Natural killer cell treated with Interleukin-12 subunit alpha and Interleukin-12 subunit beta and Interleukin-15 and Interleukin-18, amount 100 ng/mL, for 72 hours (primary cell): Measurements from ENCODE around the gene PTPN5. TPM values are rescaled to one million over a fixed set of nuclear protein-coding genes. Genes with fewer than 3 reads are reported as not detected.

Experiments used
- ATAC-seq, 2 donors: fragments of 150-1000 bp; cut with Tn5 transposase in 1 of 2; sonication (Bioruptor Pico), chemical (Tn5 transposase) in 1 of 2; 2 replicates each; pipeline ENCODE4 v1.10.0; 2021
- DNase-seq: peaks from one replicate; pipeline ENCODE4 v3.0.0; 2022; ENCODE audit warnings: low spot score
- H3K27ac Mint-ChIP-seq, 2 donors: 1 replicate in 1 of 2; 2 replicates in 1 of 2; pipeline ENCODE4 v1.8.0; 2022; ENCODE audit warnings: mixed read lengths in 2 of 2, mild to moderate bottlenecking in 1 of 2, moderate library complexity in 1 of 2
- H3K27me3 Mint-ChIP-seq, 2 donors: 1 replicate in 1 of 2; 2 replicates in 1 of 2; pipeline ENCODE4 v1.8.0; 2022; ENCODE audit warnings: mixed read lengths in 2 of 2
- H3K36me3 Mint-ChIP-seq: one replicate; pipeline ENCODE4 v1.8.0; 2022; ENCODE audit warnings: mixed read lengths
- H3K4me1 Mint-ChIP-seq, 2 donors: 1 replicate in 1 of 2; 2 replicates in 1 of 2; pipeline ENCODE4 v1.8.0; 2022; ENCODE audit warnings: low read depth in 2 of 2, mixed read lengths in 2 of 2, mild to moderate bottlenecking in 1 of 2
- H3K4me3 Mint-ChIP-seq: one replicate; pipeline ENCODE4 v1.8.0; 2022; ENCODE audit warnings: mixed read lengths
- H3K9me3 Mint-ChIP-seq: 2 replicates; pipeline ENCODE4 v1.8.0; 2022; ENCODE audit warnings: mixed read lengths
- total RNA-seq, 2 donors: library from RNA; stranded (reverse); gene quantifications; one replicate each; pipeline ENCODE4 v1.2.3, GENCODE V29; 2022

The PTPN5 gene
- total RNA-seq, 2 donors from 2014 or later = not detected

DNA sequence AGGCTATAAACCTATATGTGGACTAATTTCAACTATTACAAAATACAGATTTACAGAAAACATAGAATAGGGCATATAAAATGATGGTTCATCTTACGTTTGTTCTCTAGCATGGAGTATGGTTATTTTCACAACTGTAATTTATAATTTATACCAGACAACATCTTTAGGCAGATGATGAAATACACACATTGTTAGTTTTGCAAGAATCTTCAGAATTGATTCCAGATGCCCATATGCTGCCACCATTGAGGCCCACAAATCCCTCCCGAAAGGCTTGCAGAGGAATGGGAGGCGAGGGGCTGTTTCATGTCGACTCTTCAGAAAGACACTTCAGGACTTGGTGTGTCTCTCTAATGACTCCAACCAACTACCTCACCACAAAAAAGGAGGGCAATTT lies 6.2 kb downstream of the PTPN5 start:
- H3K27ac Mint-ChIP-seq = no peak overlapping the region
- H3K9me3 Mint-ChIP-seq = no peaks in the 10 kb centered on the region
- H3K4me1 Mint-ChIP-seq = no peaks in the 10 kb centered on the region
- peaks cover 25 to 29% of the 10 kb centered on the region in 2 donors for H3K27me3 Mint-ChIP-seq
- ATAC-seq (no peak), DNase-seq (no peak)
- H3K4me3 Mint-ChIP-seq = no peak overlapping the region
- no peaks in the 10 kb centered on the region for H3K36me3 Mint-ChIP-seq

DNA sequence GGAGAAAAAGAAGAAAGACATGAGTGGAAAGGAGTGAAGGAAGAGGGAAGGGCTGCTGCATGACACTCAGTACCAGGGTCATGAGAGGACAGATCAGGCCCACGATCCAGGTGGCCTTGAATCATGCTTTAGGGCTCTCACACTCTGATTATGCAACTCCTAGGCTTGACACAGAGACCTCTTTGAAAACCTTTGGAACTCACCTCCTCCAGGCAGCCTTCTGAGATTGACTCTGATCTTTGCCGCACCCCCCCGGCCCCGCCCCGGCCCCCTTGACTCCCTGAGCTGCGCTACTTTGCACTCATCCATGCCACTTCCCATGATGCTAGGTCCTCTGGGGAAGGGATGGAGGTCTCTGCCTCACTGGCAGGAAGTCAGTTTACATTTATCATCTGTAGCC lies 10.7 kb downstream of the PTPN5 start:
- H3K4me1 Mint-ChIP-seq = peaks cover 7 to 25% of the 10 kb centered on the region in 2 donors
- H3K27ac Mint-ChIP-seq = no peak overlapping the region
- no peaks in the 10 kb centered on the region for H3K9me3 Mint-ChIP-seq
- no peaks in the 10 kb centered on the region for H3K36me3 Mint-ChIP-seq
- H3K4me3 Mint-ChIP-seq = no peak overlapping the region
- DNase-seq (no peak), ATAC-seq (no peak)
- H3K27me3 Mint-ChIP-seq = peaks cover 2 to 10% of the 10 kb centered on the region in 2 donors

DNA sequence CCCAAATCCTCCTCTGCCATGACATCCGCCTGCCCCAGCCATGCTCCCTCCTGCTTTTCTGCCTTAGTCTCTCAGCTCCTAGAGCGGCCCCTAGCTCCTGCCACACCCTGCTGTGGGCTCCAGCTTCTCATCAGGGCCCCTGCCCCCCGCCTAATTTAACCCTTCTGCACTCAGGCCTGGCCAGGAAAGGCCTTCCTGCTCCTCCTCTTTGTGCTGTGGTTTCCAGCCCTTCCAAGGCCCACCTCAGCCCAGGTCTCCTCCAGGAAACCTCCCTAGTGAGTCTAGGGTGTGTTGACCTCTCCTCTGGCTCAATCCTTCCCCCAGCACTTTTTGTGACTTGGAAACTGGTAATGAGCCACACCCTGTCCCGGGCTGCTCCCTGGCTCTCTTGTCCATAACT lies 11.3 kb downstream of the PTPN5 start:
- no peak for ATAC-seq
- Mint-ChIP-seq H3K4me3 (no peak overlapping the region), H3K27ac (no peak overlapping the region), H3K9me3 (no peaks in the 10 kb centered on the region), H3K27me3 (peaks cover 2 to 10% of the 10 kb centered on the region in 2 donors), H3K36me3 (no peaks in the 10 kb centered on the region), H3K4me1 (peaks cover 7 to 25% of the 10 kb centered on the region in 2 donors)
- DNase-seq = no peak

DNA sequence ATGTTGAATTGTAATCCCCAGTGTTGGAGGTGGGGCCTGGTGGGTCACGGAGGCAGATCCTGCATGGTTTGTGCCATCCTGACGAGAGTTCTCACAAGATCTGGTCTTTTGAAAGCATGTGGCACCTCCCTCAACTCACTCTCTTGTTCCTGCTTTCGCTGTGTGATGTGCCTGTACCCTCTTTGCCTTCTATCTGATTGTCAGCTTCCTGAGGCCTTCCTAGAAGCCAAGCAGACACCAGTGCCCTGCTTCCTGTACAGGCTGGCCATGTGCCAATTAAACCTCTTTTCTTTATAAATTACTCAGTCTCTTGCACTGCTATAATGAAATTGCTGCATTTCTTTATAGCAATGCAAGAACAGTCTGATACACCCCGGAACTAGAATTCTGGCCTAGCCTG lies 13.1 kb downstream of the PTPN5 start:
- Mint-ChIP-seq H3K27me3 (no peaks in the 10 kb centered on the region), H3K9me3 (no peaks in the 10 kb centered on the region), H3K27ac (peak overlapping the region; percentile 31 to 80), H3K4me1 (peaks cover 7 to 25% of the 10 kb centered on the region in 2 donors), H3K36me3 (no peaks in the 10 kb centered on the region), H3K4me3 (peak overlapping the region; percentile 26)
- DNase-seq (no peak), ATAC-seq (peak; percentile 44 to 78)

DNA sequence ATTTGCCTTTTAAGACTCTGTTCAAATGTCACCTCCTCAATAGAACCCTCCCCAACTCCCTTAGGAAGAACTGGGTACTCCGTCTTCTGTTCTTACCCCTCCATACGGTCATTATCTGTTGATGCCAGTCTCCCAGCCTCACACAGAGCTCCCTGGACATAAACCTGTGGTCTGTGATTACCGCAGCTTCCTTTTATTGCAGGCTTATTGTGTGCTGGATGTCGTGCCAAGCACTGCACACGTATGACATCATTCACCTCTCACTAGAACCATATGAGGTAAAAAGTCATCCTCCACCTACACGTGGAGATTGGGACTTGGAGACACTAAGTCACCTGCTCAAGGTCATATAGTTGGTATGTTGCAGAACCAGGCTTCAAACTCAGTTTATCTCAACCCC lies 15.3 kb downstream of the PTPN5 start:
- H3K4me1 Mint-ChIP-seq = peaks cover 8 to 25% of the 10 kb centered on the region in 2 donors
- DNase-seq (no peak), ATAC-seq (no peak)
- H3K27ac Mint-ChIP-seq = no peak overlapping the region
- H3K4me3 Mint-ChIP-seq = no peak overlapping the region
- peaks cover 3 to 13% of the 10 kb centered on the region in 2 donors for H3K27me3 Mint-ChIP-seq
- H3K36me3 Mint-ChIP-seq = no peaks in the 10 kb centered on the region
- H3K9me3 Mint-ChIP-seq = no peaks in the 10 kb centered on the region

DNA sequence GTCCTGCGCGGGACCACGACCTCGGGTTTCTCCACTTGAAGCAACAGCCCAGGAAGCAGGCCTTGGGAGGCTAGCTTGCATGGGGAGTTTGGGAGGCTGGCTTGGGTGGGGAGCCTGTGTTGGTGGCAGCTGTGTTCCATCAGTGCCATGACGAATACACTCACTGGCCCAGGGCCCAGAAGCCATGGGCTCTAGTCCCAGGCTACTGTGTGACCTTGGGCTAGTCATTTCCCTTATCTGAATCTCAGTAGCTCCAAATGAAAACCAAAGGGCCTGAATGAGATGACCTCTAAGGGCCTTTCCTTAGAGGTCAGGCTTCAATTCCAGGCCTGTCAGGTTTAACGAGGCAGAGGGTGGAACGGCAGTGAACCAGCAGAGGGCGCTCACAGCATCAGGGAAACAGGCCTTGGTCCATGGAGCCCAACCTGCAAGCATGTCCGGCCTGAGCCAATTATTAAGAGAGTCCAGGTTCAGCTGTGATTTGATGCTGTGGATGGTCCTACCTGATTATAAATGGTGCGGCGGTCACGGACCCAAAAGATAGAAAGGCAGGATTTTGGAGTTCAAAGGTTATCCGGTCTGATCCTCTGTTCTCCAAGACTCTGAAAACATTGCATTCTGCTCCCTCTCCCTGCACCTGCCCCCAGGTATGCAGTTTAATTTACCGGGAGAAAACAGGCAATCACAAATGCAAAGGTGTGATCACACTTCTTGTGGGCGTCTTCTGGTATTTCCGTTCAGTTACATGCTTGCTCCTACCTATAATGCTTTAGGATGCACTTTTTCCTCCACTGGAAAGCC lies 15.9 kb downstream of the PTPN5 start:
- peaks cover 11 to 25% of the 10 kb centered on the region in 2 donors for H3K4me1 Mint-ChIP-seq
- H3K27me3 Mint-ChIP-seq = peaks cover 5 to 16% of the 10 kb centered on the region in 2 donors
- DNase-seq (no peak), ATAC-seq (peak; percentile 48 to 61)
- no peaks in the 10 kb centered on the region for H3K36me3 Mint-ChIP-seq
- H3K4me3 Mint-ChIP-seq = no peak overlapping the region
- no peaks in the 10 kb centered on the region for H3K9me3 Mint-ChIP-seq
- no peak overlapping the region for H3K27ac Mint-ChIP-seq

DNA sequence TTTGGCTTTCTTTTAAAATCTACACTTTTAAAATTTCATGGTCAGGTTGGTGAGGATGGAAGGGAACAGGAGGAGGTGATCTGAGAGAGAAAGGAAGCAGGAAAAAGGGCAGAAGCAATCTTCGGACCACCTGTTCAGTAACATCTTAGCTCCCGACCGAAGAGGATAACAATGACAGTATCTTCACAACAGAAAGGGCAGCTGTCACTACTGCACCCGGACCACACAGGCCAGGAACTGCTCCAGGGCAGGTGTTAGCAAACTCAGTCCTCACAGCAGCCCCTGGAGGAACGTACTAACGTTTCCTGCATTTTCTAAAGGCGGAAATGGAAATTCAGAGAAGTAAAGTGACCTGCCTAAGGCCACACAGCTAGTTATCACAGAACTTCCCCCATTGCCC lies 16.8 kb downstream of the PTPN5 start:
- H3K9me3 Mint-ChIP-seq = no peaks in the 10 kb centered on the region
- H3K36me3 Mint-ChIP-seq = no peaks in the 10 kb centered on the region
- H3K4me3 Mint-ChIP-seq = no peak overlapping the region
- DNase-seq (no peak), ATAC-seq (no peak)
- peaks cover 13 to 26% of the 10 kb centered on the region in 2 donors for H3K4me1 Mint-ChIP-seq
- no peak overlapping the region for H3K27ac Mint-ChIP-seq
- H3K27me3 Mint-ChIP-seq = peaks cover 5 to 16% of the 10 kb centered on the region in 2 donors

DNA sequence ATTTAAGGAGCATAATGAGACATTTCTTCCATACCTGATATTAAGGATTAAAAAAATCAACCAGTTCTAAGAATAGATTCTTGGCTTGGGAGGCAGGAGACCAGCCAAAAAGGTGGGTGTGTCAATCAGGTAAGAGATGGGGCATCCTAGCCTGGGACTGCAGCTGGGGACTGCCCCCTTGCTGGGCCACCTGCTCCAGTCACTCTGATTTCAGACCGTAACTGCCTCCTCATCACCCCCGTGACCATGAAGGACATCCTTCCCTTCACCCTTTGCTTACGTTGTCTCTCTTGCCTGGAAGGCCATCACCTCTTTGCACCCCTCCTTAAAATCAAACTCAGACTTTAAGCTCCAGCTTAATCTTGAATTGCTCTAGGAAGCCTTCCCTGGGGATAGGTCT lies 17.9 kb downstream of the PTPN5 start:
- Mint-ChIP-seq H3K4me3 (no peak overlapping the region), H3K4me1 (peaks cover 13 to 32% of the 10 kb centered on the region in 2 donors), H3K27ac (no peak overlapping the region), H3K36me3 (no peaks in the 10 kb centered on the region), H3K27me3 (peaks cover 5 to 16% of the 10 kb centered on the region in 2 donors), H3K9me3 (no peaks in the 10 kb centered on the region)
- no peak for DNase-seq
- no peak for ATAC-seq

DNA sequence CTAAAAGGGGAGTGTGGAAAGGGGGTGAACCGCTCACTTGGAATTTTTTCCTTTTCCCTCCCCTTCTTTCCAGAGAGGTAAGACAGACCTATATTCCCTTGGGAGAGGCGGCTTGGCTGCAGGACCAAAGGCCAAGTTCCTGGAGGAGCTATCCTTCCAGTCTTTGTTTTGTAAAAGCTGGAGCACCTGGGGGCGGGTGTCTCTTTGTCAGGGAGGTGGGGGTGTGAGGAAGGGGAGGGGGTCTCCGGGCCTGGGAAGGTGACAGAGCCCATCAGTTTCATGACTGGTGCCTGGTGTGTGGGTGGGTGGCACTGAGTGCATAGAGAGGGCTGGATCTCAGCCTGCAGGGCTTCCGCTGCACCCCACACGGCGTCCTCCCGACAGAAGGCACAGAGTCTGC lies 18.5 kb downstream of the PTPN5 start:
- H3K4me3 Mint-ChIP-seq = no peak overlapping the region
- peaks cover 12 to 31% of the 10 kb centered on the region in 2 donors for H3K4me1 Mint-ChIP-seq
- peaks cover 7 to 16% of the 10 kb centered on the region in 2 donors for H3K27me3 Mint-ChIP-seq
- H3K27ac Mint-ChIP-seq = no peak overlapping the region
- no peaks in the 10 kb centered on the region for H3K36me3 Mint-ChIP-seq
- no peaks in the 10 kb centered on the region for H3K9me3 Mint-ChIP-seq
- no peak for ATAC-seq
- DNase-seq = no peak

DNA sequence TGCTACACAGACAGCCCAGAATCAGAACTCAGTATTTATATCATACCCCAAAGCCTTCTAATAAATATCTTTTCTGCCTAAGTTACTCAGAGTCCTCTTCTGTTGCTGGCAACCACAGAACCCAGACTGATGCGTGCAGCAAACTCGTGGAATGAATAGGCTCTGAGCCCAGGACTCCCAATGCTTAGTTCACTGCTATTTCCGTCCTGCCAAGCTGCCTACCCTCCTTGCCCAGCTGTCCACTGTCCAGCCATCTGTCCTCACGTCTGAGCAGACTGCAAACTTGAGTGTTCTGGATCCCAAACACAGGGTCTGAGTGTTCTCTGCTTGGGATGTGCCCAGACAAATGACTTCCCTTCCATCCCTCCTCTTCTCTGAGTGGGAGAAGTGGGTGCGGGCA lies 19.4 kb downstream of the PTPN5 start:
- no peak for DNase-seq

DNA sequence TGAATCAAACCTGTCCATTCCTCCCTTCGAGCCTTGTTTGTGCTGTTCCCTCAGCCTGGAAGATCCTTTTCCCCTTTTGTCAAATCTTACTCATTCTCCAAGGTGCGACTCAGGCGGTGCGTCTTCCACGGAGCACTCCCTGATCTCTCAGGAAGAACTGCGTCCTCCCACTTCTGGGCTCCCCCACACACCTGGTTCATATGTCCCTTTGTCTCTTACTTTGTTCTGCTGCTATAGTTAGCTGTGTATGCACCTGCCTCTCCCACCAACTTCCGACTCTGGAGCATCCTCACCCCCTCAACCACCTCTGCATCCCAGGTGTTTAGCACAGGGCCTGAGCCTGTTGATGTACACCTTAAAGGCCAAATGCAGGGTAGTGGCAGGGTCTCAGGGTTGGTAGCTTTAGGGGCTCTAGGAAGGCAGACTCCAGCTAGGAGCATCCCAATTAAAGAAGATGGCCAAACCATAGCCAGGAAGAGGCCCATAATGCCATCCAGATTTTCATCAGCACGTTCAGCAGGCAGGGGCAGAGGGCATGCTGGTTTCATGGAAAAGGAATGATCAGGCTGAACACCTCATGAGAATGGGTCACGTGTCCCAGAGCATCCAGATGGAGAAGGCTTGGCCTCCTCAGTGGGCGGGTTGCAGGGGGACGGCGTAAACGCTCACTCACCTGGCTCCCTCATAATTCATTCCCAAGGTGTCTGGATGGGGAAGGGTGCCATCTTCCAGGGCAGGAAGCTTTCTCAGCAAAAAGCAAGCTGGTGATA lies 20.1 kb downstream of the PTPN5 start:
- no peak for DNase-seq
- H3K36me3 Mint-ChIP-seq = no peaks in the 10 kb centered on the region
- no peaks in the 10 kb centered on the region for H3K9me3 Mint-ChIP-seq
- peaks cover 9 to 16% of the 10 kb centered on the region in 2 donors for H3K27me3 Mint-ChIP-seq
- no peak for ATAC-seq
- no peak overlapping the region for H3K4me3 Mint-ChIP-seq
- H3K27ac Mint-ChIP-seq = no peak overlapping the region
- H3K4me1 Mint-ChIP-seq = peaks cover 12 to 23% of the 10 kb centered on the region in 2 donors

More for the DNA sequence above, 19.4 kb downstream of the PTPN5 start:
- Mint-ChIP-seq H3K27ac (no peak overlapping the region), H3K9me3 (no peaks in the 10 kb centered on the region), H3K36me3 (no peaks in the 10 kb centered on the region), H3K4me1 (peaks cover 12 to 25% of the 10 kb centered on the region in 2 donors), H3K4me3 (no peak overlapping the region), H3K27me3 (peaks cover 9 to 16% of the 10 kb centered on the region in 2 donors)
- ATAC-seq = no peak

DNA sequence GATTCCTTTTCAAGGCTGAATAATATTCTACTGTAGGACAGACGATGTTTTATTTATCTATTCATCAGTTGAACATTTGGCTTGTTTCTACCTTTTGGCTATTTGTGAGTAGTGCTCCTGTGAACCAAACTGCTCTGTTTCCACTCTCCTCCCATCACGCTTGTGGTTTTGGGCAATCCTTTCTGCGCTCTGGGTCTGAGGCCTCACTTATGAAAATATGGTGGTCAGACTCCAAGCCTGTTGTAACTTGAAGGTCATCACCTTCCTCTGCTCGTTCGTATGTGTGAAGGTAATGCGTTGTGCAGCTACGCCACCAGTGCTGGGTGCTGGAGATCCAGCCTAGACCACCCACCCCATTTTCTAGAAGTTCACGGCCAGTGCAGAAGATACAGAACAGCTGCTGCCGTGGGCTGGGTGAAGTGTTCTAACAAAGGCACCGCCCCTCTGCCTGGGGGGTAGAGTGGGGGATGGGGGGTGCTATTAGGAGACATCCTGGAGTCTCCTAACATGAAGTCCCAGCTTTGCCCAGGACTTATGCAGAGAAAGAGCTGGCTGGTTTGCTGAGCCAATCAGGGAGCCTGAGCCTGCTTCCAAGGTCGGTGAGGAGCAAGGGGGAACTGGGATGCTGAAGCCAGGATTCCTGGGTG lies 21.0 kb downstream of the PTPN5 start:
- DNase-seq = no peak
- no peaks in the 10 kb centered on the region for H3K9me3 Mint-ChIP-seq
- H3K4me1 Mint-ChIP-seq = peaks cover 12 to 19% of the 10 kb centered on the region in 2 donors
- H3K27ac Mint-ChIP-seq = no peak overlapping the region
- no peak for ATAC-seq
- H3K27me3 Mint-ChIP-seq = peaks cover 10 to 21% of the 10 kb centered on the region in 2 donors
- H3K4me3 Mint-ChIP-seq = peak overlapping the region; percentile 26
- H3K36me3 Mint-ChIP-seq = no peaks in the 10 kb centered on the region

DNA sequence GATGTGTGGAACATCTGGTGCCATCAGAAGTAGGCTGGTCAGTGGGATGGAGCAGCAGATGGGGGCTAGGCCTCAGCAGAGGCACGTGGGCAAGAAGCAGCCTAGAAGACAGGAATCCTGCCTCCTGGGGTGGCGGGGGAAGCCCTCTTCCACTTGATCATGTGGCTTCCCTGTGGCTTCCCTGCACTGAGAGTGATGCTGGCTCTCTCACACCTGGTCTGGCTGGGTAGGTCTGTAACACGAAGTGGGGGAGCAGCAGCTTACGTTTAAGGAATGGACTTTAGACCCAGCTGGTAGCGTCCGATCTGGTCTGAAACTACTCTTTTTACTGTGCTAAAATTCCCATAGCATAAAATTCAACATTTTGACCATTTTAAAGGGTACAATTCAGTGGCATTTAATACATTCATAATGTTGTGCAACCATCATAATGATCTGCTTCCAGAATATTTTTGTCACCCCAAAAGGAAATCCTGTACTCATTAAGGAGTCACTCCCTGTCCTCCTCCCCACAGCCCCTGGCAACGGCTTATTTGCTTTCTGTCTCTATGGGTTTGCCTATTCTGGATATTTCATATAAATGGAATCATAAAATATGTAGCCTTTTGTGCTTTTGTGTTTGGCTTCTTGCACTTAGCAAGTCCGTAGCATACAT lies 21.7 kb downstream of the PTPN5 start:
- H3K4me1 Mint-ChIP-seq = peaks cover 12 to 19% of the 10 kb centered on the region in 2 donors
- no peaks in the 10 kb centered on the region for H3K9me3 Mint-ChIP-seq
- peaks cover 15 to 27% of the 10 kb centered on the region in 2 donors for H3K27me3 Mint-ChIP-seq
- DNase-seq = no peak
- H3K27ac Mint-ChIP-seq = no peak overlapping the region
- peak in 1 of 2 donors; percentile 19 for ATAC-seq
- H3K36me3 Mint-ChIP-seq = no peaks in the 10 kb centered on the region
- peak overlapping the region; percentile 38 for H3K4me3 Mint-ChIP-seq
